ENCODE measurements around the gene COG7. TPM values are rescaled to one million over a fixed set of nuclear protein-coding genes. Genes with fewer than 3 reads are reported as not detected.

Gene COG7
- total RNA-seq, 1 donor from 2014 or later: 21.4 TPM

GRCh38 chr16:23499801-23500200, 46.8 kb upstream of the COG7 start:
- no peaks in the 10 kb centered on the region for H3K36me3 ChIP-seq
- H3K4me3 ChIP-seq: no peak overlapping the region
- H3K27me3 ChIP-seq: no peaks in the 10 kb centered on the region
- no peak for DNase-seq (ENCODE audit: extremely low spot score in 2 of 2)
- intact Hi-C loops (cut with DNase I): no loop called here
- no peak for TF ChIP-seq POLR2A (IDR thresholded peaks at IDR 0.05)
- no peak for TF ChIP-seq POLR2AphosphoS5 (IDR thresholded peaks at IDR 0.05; ENCODE audit: insufficient read depth in 1 of 2, low read depth in 1 of 2)
- TF ChIP-seq CTCF (IDR thresholded peaks at IDR 0.05): no peak
- H3K9me3 ChIP-seq: no peaks in the 10 kb centered on the region
- H3K4me1 ChIP-seq: peaks cover 83% of the 10 kb centered on the region
- H3K27ac ChIP-seq: peak overlapping the region; percentile 81

GRCh38 chr16:23498863-23499262, 45.9 kb upstream of the COG7 start:
- H3K4me3 ChIP-seq: no peak overlapping the region
- H3K27me3 ChIP-seq: no peaks in the 10 kb centered on the region
- peaks cover 0 to 8% of the 10 kb centered on the region in 2 donors for H3K36me3 ChIP-seq
- TF ChIP-seq POLR2A (IDR thresholded peaks at IDR 0.05): no peak
- no peak for TF ChIP-seq POLR2AphosphoS5 (IDR thresholded peaks at IDR 0.05; ENCODE audit: insufficient read depth in 1 of 2, low read depth in 1 of 2)
- TF ChIP-seq CTCF (IDR thresholded peaks at IDR 0.05): no peak
- no peaks in the 10 kb centered on the region for H3K9me3 ChIP-seq
- peaks cover 74% of the 10 kb centered on the region for H3K4me1 ChIP-seq
- peak overlapping the region; percentile 81 for H3K27ac ChIP-seq
- DNase-seq (ENCODE audit: extremely low spot score in 2 of 2): no peak
- intact Hi-C loops (cut with DNase I): no loop called here

GRCh38 chr16:23497543-23497868, 44.5 kb upstream of the COG7 start:
- intact Hi-C loops (cut with DNase I): no loop called here
- Histone ChIP-seq H3K27ac (peak overlapping the region; percentile 81), H3K27me3 (no peaks in the 10 kb centered on the region), H3K4me1 (peaks cover 74% of the 10 kb centered on the region), H3K36me3 (peaks cover 0 to 22% of the 10 kb centered on the region in 2 donors), H3K4me3 (peak overlapping the region in 1 of 2 donors; percentile 19), H3K9me3 (no peaks in the 10 kb centered on the region)
- DNase-seq (ENCODE audit: extremely low spot score in 2 of 2): no peak
- no peak for TF ChIP-seq POLR2AphosphoS5 (IDR thresholded peaks at IDR 0.05; ENCODE audit: insufficient read depth in 1 of 2, low read depth in 1 of 2)
- no peak for TF ChIP-seq POLR2A (IDR thresholded peaks at IDR 0.05)
- no peak for TF ChIP-seq CTCF (IDR thresholded peaks at IDR 0.05)

GRCh38 chr16:23496821-23497542, 44.0 kb upstream of the COG7 start:
- DNase-seq (ENCODE audit: extremely low spot score in 2 of 2): no peak
- intact Hi-C loops (cut with DNase I): no loop called here
- peak; percentile 32 to 56 for TF ChIP-seq POLR2AphosphoS5 (IDR thresholded peaks at IDR 0.05; ENCODE audit: insufficient read depth in 1 of 2, low read depth in 1 of 2)
- no peak for TF ChIP-seq POLR2A (IDR thresholded peaks at IDR 0.05)
- Histone ChIP-seq H3K9me3 (no peaks in the 10 kb centered on the region), H3K27me3 (no peaks in the 10 kb centered on the region), H3K36me3 (peaks cover 0 to 27% of the 10 kb centered on the region in 2 donors), H3K4me1 (peaks cover 74% of the 10 kb centered on the region), H3K4me3 (peak overlapping the region in 1 of 2 donors; percentile 19), H3K27ac (peak overlapping the region; percentile 81)

- H3K27me3 ChIP-seq: no peaks in the 10 kb centered on the region
- no peak overlapping the region for H3K4me3 ChIP-seq
- intact Hi-C loops (cut with DNase I): no loop called here
- no peak for DNase-seq (ENCODE audit: extremely low spot score in 2 of 2)
- no peaks in the 10 kb centered on the region for H3K9me3 ChIP-seq
- H3K36me3 ChIP-seq: peaks cover 0 to 33% of the 10 kb centered on the region in 2 donors
- H3K4me1 ChIP-seq: peaks cover 65% of the 10 kb centered on the region
- TF ChIP-seq CTCF (IDR thresholded peaks at IDR 0.05): no peak
- no peak for TF ChIP-seq POLR2A (IDR thresholded peaks at IDR 0.05)
- TF ChIP-seq POLR2AphosphoS5 (IDR thresholded peaks at IDR 0.05; ENCODE audit: insufficient read depth in 1 of 2, low read depth in 1 of 2): no peak
- H3K27ac ChIP-seq: peak overlapping the region; percentile 81
Measured at GRCh38 chr16:23495671-23496070, 42.7 kb upstream of the COG7 start.

Data from vagina (tissue), 2 donors.